ENCODE results near the gene TRPC6.

DNA sequence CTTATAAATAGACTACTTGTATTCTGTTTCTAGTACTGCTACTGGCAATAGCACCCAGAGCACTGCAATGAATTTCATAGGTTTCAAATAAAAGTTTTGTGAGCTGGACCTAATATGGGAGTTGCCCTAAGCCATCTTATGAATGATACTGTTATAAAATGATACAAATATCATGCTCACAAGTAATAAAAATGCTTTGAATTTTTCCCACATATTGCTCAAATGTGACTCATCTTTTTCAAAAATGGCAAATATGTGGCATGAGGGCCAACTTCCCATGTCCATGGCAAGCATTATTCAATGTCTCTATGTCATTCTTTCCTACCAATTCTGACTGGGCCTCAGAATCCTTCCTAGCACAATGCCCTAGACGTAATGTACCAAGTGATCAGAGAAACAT, 137.6 kb downstream of the TRPC6 start:
- TF ChIP-seq POLR2AphosphoS5 (IDR thresholded peaks at IDR 0.05; ENCODE audit: borderline replicate concordance, low read depth, low read length) (no peak), EZH2 (IDR thresholded peaks at IDR 0.05) (no peak)

Data from SK-N-MC (cell line).